ENCODE results near the gene PEX10.

GRCh38 chr1:2415337-2415736 is 3.0 kb upstream of the PEX10 start:
- TF ChIP-seq EP300 (IDR thresholded peaks at IDR 0.05) (no peak), CTCF (IDR thresholded peaks at IDR 0.05) (no peak), POLR2A (IDR thresholded peaks at IDR 0.05) (no peak)
